Measurements from ENCODE around the gene ZNF417. TPM values are rescaled to one million over a fixed set of nuclear protein-coding genes. Genes with fewer than 3 reads are reported as not detected.

Gene ZNF417
- total and polyA plus RNA-seq, 2 donors (not counting 3 experiments of a cell fraction or from before 2014, with no cell fraction given) = 3.1 to 17.8 TPM

DNA sequence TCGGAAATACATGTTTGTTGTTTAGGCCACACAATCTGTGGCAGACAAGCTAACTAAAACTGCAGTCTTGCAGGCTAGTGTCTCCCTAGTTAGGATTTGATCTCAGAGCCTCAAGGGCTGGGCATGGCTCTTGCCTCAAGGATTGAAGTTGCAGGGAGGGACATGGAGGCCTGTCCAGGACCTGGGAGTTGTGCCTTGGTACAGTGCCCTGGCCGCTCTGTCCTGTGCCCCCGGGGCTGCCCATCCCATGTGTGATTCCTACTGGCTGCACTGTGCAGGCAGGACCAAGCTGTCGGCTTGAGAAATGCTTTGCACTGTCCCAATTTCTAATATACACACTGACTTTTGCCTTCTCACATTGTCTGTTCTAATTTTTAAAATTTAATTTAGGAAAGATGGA is 38.6 kb upstream of the ZNF417 start:
- FAIRE-seq = no peak

More for the DNA sequence above, 38.6 kb upstream of the ZNF417 start:
- Histone ChIP-seq H3K4me3 (replicated peaks in 1 of 3; ENCODE audit: insufficient read depth in 1 of 3, low read depth in 1 of 3, low read length in 3 of 3) (no peak overlapping the region), H3K4me2 (ENCODE audit: insufficient read depth, low read length) (no peak overlapping the region), H2AFZ (ENCODE audit: low read depth, low read length) (no peak overlapping the region), H3K27ac (ENCODE audit: insufficient read depth, low read depth, low read length) (no peak overlapping the region), H3K79me2 (ENCODE audit: control insufficient read depth, insufficient read depth, low read length) (no peaks in the 10 kb centered on the region), H4K20me1 (replicated peaks; ENCODE audit: control insufficient read depth, extremely low read depth, insufficient read depth, low read length) (no peaks in the 10 kb centered on the region), H3K27me3 (ENCODE audit: control insufficient read depth in 2 of 2, insufficient read depth in 2 of 2, low read length in 2 of 2) (no peaks in the 10 kb centered on the region), H3K9me3 (replicated peaks; ENCODE audit: control insufficient read depth, insufficient read depth, low read length) (no peaks in the 10 kb centered on the region), H3K36me3 (ENCODE audit: control insufficient read depth in 2 of 2, extremely low read depth in 1 of 2, insufficient read depth in 2 of 2, low read length in 2 of 2) (no peaks in the 10 kb centered on the region), H3K9me1 (replicated peaks; ENCODE audit: control insufficient read depth, extremely low read depth, insufficient read depth, low read length) (no peaks in the 10 kb centered on the region), H3K4me1 (ENCODE audit: control insufficient read depth, extremely low read depth, insufficient read depth, low read length) (no peaks in the 10 kb centered on the region), H3K9ac (replicated peaks; ENCODE audit: extremely low read depth, insufficient read depth, low read length) (no peak overlapping the region)
- no peak for DNase-seq (ENCODE audit: low read depth, low spot score)
- dilution Hi-C loops (cut with MboI; ENCODE audit: extremely low pct_ligation_motif_present, low sequenced_read_pairs) = no loop called here
- ChIA-PET POLR2A (no interaction called here), CTCF (no interaction called here)
- TF ChIP-seq FOS (IDR thresholded peaks at IDR 0.05; ENCODE audit: borderline replicate concordance, insufficient read depth, low read length) = no peak
- no peak for TF ChIP-seq JUN (IDR thresholded peaks at IDR 0.05; ENCODE audit: borderline replicate concordance, insufficient read depth, insufficient read length, low read depth)
- TF ChIP-seq, protein P1, sequence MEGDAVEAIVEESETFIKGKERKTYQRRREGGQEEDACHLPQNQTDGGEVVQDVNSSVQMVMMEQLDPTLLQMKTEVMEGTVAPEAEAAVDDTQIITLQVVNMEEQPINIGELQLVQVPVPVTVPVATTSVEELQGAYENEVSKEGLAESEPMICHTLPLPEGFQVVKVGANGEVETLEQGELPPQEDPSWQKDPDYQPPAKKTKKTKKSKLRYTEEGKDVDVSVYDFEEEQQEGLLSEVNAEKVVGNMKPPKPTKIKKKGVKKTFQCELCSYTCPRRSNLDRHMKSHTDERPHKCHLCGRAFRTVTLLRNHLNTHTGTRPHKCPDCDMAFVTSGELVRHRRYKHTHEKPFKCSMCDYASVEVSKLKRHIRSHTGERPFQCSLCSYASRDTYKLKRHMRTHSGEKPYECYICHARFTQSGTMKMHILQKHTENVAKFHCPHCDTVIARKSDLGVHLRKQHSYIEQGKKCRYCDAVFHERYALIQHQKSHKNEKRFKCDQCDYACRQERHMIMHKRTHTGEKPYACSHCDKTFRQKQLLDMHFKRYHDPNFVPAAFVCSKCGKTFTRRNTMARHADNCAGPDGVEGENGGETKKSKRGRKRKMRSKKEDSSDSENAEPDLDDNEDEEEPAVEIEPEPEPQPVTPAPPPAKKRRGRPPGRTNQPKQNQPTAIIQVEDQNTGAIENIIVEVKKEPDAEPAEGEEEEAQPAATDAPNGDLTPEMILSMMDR (IDR thresholded peaks at IDR 0.05; ENCODE audit: extremely low read depth in 1 of 2, insufficient read depth in 1 of 2, low read depth in 1 of 2, low read length in 2 of 2) = no peak
- TF ChIP-seq GATA2 (IDR thresholded peaks at IDR 0.05; ENCODE audit: insufficient read depth, insufficient read length, low read depth, low read length) = no peak
- TF ChIP-seq, protein P2, sequence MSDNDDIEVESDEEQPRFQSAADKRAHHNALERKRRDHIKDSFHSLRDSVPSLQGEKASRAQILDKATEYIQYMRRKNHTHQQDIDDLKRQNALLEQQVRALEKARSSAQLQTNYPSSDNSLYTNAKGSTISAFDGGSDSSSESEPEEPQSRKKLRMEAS (IDR thresholded peaks at IDR 0.05; ENCODE audit: insufficient read depth, insufficient read length) = no peak
- no peak for TF ChIP-seq EZH2 (IDR thresholded peaks at IDR 0.05; ENCODE audit: borderline replicate concordance, low read depth, low read length, severe bottlenecking)
- no peak for TF ChIP-seq POLR2A (IDR thresholded peaks at IDR 0.05; ENCODE audit: low read depth, low read length)
- intact Hi-C loops (cut with micrococcal nuclease) = no loop called here
- BruUV-seq (replicated peaks) = no TSS peak

All from endothelial cell of umbilical vein (primary cell).